HT1080 (cell line): ENCODE results near the gene SFR1. TPM values are rescaled to one million over a fixed set of nuclear protein-coding genes. Genes with fewer than 3 reads are reported as not detected.

Experiments used
- DNase-seq: peaks from one replicate; pipeline ENCODE4 v3.0.0-alpha.2; 2015; ENCODE audit warnings: low read depth
- total RNA-seq: library from RNA; depleted of rRNA; stranded (reverse); fragments of >200 nt; shearing (Covaris generic); gene quantifications from 2 replicates; pipeline ENCODE4 v1.2.3, GENCODE V29; 2014

Gene SFR1
- total RNA-seq, 1 experiment from 2014 or later, result 16.3 TPM

- DNase-seq, result no peak
Measured at GRCh38 chr10:104104418-104104817, 17.6 kb upstream of the SFR1 start.

DNA sequence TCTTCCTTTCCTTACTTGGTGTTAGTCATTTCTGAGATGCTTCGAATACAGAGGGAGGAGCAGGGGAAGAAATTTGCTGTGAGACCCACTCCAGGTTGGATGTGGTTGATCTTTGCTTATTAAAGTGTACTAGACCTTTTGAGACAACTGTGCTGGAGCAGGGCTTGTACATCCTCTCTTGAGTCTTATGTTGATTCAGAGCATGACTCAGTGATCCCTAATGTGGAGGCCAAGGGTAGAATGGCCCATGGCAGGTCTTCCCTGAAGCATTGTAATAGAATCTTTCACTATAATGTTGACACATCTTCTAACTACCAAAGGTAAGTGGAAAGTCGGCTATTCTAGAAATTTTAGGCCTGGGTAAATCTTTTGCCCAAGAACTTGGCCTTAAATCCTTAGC, 17.0 kb upstream of the SFR1 start:
- peak; percentile 74 for DNase-seq

DNA sequence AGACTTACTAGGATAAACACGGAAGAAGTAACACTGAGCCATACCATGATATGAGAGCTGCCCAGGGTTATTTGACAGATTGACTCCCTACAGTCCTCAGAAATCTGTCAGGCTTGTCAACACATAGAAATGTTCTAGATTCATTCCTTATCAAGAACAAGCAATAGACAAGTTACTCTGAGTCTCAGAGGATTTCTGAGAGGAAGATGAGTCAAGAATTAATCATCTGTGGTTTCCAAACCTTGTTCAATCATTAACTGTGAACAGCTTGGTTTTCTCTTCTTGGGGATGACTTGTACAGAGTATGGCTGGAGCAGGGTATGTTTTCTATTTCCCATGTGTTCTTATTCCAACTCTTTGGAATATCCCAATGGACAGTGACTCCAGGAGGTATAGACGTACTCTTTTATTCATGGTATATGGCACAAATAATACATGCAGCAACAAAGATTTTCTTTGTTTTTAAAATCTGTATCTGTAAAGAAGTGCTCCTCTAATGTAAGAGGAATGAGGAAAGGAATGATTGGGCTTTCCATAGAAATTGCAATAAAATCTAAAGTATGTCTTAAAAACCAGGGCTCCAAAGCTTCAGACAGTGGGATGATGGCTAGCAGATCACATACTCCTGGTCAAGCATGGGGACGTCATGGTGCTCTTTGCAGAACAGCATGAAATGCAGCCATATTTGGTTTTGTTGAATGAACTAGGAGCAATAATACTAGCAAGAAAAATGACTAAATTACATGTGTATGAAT, 11.9 kb upstream of the SFR1 start:
- peak; percentile 95 for DNase-seq

DNA sequence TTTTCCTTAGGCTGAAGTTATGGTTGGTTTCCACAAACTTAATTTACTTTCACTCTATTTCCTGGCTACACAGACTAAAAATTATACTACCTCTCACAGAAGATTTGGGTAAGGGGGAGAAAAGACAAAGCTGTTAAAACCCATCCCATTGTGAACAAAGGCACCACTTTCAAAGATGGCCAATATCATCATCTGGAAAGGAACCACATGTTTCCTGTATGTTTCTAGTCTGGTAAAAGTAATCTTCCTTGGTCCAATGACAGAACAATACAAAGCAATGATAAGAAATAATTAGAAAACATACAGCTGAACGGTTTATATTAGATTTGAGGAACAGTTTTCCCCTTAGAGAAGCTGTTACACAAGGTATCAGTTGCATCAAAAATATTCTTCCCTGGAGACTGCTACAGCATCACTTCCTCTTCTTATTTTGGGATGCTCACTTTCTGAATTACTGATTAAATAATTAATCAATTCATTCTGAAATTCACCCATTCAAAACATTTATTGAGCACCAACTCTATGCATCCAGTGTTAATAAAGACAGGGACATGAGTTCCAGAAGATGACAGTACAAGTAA, 8.5 kb upstream of the SFR1 start:
- no peak for DNase-seq

DNA sequence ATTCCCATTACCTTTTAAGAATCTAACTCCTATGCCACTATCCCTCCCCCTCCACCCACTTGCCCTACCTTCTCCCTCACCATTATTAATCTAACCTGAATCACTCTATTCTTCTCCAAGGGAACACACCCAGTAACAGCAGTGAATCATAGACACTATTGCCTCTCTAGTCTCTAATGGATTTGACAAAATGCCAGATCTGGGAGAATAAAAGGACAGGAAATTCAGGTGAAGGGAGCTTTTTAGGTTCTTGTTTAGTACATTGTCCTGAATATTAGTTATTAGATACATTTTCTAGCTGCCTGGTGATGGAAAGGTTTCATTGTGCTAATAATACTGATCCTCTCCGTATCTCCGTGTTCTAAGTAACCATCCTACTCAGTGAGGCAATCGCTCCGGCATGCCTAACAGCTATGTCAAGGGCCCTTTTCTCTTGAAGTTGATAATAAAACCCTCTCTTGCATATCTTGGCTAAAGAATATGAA, 4.1 kb upstream of the SFR1 start:
- DNase-seq, result peak; percentile 89

DNA sequence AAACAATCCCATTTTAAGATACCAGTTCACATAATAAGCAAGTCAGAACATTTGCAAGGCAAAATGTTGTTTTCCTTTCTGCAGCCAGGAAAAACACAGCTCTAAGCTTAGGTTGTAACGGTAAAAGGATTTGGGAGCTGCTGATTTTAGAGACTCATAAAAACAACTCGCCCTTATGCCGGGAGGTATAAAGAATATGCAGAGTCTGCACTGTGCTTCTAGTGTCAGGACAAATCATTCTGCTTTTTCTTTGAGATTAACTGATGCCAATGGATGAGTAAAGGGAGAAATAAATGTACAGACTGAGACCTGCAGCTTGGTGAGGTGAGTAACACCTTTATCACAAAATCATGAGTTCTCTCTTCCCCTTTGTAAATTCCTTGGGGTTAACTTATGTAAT, 2.0 kb upstream of the SFR1 start:
- no peak for DNase-seq

DNA sequence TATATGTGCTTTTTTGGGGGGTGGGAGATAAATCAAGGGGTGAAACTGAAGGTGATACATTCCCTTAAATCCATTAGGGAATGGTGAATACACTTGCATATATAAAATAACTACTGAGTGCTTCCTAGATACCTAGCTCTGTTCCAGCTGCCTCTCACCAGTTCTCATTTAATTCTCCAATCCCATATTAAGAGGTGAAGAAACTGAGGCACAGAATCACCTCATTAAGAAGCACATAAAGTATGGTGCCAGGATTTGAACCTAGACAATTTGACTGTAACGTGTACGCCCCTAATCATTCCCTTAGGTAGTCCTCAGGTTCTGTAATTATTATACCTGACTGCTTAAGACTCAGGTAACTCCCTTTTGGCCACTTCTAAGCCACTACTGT, 1.5 kb upstream of the SFR1 start:
- DNase-seq, result no peak

GRCh38 chr10:104120903-104121484, 977 bp upstream of the SFR1 start:
- peak; percentile 95 for DNase-seq

DNA sequence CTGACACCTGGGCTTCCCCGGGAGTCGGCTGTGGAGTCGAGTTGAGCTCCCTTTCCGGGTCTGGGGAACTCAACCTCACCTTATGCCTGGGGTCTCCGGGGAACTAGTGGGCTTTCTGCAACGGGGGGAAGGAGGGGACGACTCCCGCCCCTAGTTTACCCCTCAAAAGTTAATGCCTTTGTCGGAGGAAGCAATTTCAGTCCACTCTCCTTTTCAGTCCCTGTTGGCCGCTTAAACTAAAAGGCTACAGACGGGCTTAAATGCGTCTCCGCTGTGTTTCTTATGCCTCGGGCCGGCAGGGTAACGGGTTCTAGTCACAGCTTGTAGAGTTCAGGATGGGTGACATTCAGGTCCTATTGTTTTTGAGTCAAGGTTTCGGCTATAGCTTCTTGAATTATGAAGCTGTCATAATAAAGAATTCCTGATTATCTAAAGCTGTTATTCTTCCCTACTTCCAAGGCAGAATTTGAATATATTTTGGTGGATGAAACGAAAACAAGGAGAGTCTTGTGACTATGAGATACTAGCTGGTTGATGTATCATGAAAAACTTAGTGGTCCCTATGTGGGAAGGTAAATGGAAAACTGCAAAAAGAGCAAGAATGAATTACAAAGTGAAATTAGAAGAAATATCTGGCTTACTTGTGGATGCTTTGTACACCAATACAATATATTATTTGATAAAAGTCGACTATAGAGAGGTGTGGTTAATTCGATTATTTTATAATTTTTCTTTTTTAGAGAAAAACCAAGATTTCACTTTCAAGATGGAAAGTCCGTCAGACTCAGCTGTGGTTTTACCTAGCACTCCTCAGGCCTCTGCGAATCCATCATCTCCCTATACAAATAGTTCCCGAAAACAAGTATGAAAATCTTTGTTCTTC, 495 bp downstream of the SFR1 start:
- DNase-seq, result no peak

DNA sequence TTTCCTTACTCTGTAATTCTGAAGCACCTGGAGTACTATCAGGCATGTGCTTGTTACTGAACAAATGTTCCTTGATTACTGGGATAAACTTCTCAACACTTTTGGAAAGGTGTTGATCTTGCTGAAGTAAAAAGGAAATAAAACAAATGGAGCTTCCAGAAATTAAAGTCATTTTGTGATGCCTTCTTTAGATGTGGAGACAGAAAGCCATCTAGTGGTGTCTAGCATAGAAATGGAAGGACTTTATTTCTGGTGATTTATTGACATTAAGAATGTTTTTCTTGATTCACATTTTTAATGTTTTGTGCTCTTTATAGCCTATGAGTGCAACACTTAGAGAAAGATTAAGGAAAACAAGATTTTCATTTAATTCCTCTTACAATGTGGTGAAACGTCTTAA, 1.4 kb downstream of the SFR1 start:
- DNase-seq, result peak; percentile 33

- DNase-seq, result peak; percentile 39
Measured at GRCh38 chr10:104127411-104127810, 5.4 kb downstream of the SFR1 start.

GRCh38 chr10:104128214-104128613, 6.2 kb downstream of the SFR1 start:
- DNase-seq, result peak; percentile 69

DNA sequence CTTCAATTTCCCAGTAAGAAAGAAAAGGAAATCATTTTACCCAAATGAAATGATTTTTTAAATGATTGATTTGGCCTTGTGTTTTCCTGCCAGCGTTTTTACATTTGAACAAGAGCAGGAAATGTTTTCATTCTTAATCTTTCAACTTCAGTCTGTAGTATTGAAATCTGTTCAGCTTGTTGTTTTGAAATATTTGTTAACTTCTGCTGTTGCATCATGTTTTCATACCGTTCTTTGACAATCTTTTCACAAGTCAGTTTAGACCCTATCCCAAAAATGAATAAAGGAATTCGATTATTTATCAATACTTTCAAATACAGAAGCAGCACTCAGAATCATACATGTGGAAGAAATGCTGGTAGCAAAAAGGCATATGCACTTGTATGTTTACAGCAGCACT, 8.1 kb downstream of the SFR1 start:
- DNase-seq, result no peak

DNA sequence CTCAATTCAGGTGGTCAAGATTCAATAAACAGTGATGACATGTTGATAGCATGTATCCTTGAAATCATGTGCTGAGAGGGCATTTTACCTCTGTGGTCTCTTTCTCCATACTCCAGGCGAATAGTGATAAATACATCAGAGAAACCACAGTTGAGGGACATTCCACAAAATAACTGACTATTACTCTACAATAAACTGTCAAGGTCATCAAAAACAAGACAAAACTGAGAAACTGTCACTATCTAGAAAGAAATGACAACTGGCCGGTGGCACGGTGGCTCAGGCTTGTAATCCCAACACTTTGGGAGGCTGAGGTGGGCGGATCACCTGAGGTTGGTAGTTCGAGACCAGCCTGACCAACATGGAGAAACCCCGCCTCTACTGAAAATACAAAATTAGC, 16.2 kb downstream of the SFR1 start:
- DNase-seq, result no peak

DNA sequence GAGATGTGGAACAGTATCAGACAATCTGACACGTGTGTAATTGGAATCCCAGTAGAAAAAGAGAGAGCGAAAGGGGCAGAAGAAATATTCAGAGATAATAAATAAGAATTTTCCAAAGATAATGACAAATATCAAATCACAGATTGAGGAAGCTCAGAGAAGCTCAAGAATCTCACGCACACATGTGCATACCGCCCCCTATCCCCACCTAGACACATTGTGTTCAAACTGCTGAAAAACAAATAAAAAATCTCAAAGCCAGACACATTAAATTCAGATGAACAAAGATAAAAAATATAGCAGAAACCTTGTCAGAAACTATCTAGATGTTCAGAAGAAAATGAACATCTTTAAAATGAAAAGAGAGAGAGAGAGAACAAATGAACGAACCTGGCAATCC, 17.2 kb downstream of the SFR1 start:
- no peak for DNase-seq

- DNase-seq, result no peak
Measured at GRCh38 chr10:104142081-104142480, 20.1 kb downstream of the SFR1 start.

GRCh38 chr10:104143829-104144228, 21.9 kb downstream of the SFR1 start:
- no peak for DNase-seq

DNA sequence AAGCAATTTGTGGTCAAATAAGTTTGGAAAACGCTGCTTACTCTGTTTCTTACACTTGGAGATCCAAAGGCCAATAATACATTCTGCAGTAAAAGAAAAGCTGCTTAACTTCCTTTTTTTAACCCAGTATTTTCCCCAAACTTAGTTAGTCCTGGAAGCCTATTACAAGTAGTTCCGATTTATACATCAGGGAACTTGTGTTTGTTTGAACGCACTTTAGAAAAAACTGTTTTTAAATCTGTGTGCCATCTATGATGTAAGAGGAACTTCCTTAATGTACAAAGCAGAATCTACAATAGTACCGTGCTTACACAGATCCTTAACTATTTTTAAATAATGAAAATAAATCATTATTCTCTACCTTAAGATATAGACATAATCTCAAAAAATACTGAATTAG, 23.0 kb downstream of the SFR1 start:
- DNase-seq, result no peak

DNA sequence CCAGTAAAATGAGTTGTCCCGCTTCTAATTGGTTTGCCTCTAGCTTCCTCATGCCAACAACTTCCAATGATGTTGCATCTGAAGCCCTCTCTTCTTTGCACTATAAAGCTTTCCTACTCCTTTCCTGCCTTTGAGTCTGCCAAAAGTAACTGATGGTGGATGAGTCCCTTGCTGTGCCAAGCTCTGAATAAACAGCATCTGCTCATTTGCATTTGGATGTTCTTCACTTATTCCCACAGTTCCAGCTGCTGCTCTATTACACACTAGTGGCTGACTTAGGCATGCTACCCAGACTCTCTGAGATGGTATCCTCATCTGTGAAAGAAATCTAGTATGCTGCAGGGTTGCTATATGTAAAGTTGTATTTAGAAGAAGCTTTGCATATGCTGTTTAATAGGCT, 24.9 kb downstream of the SFR1 start:
- DNase-seq, result no peak

DNA sequence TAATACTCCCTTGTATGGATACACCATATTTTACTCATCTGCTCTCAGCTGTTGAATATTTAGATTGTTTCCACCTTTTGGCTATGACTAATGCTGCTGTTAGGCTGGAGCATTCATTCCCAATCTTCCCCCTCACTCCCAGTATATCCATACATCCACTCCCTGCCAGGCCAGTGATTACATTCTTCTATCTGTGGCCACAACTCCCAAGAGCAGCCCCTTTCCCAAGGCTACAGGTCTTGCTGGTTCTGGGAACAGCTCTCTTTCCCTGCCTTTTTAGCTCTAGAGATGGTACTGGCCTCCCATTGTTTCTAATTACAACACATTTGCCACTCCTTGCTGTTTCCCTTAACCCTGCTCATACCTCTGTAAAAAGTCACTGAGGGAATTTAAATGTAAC, 28.2 kb downstream of the SFR1 start:
- peak; percentile 6 for DNase-seq

DNA sequence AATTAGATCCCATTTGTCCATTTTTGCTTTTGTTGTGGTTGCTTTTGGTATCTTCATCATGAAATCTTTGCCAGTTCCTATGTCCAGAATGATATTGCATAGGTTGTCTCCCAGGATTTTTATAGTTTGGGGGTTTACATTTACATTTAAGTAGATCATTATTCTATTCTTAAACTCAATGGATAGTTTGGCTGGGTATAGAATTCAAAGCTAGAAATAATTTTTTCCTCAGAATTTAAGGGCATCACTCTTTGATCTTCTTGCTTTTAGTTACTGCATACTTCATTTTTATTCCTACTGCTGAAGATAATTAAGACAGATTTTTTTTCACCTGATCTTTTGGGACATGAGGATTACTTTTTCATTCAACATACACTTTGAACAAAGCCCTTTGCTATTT, 29.8 kb downstream of the SFR1 start:
- DNase-seq, result no peak

GRCh38 chr10:104155591-104155990, 33.6 kb downstream of the SFR1 start:
- no peak for DNase-seq
